Nephron (organoid): Measurements from ENCODE around the gene SOX1.

Experiments used
- H3K27ac Mint-ChIP-seq, 3 experiments: 2 replicates each; pipeline ENCODE4 v1.8.0; 2020; ENCODE audit warnings: mixed read lengths in 3 of 3, mild to moderate bottlenecking in 2 of 3, moderate library complexity in 1 of 3
- H3K27me3 Mint-ChIP-seq: 2 replicates; pipeline ENCODE4 v1.8.0; 2021; ENCODE audit warnings: low read depth, mild to moderate bottlenecking, moderate library complexity, mixed read lengths
- H3K36me3 Mint-ChIP-seq: 2 replicates; pipeline ENCODE4 v1.8.0; 2020; ENCODE audit warnings: low read depth, mixed read lengths
- H3K4me1 Mint-ChIP-seq: 2 replicates; pipeline ENCODE4 v1.8.0; 2020; ENCODE audit warnings: mixed read lengths
- H3K4me3 Mint-ChIP-seq, 3 experiments: 2 replicates each; pipeline ENCODE4 v1.8.0; 2020; ENCODE audit warnings: mild to moderate bottlenecking in 3 of 3, mixed read lengths in 3 of 3, moderate library complexity in 2 of 3
- H3K9me3 Mint-ChIP-seq: 2 replicates; pipeline ENCODE4 v1.8.0; 2020; ENCODE audit warnings: mixed read lengths
- TF ChIP-seq, protein P1 (sequence below), 3 experiments: fragments of 200-600 bp; sonication (generic); IDR thresholded peaks; one replicate each; pipeline ENCODE4 v1.5.0; 2021; ENCODE audit warnings: antibody characterized with exemption in 3 of 3; ENCODE audit not compliant: unreplicated experiment in 3 of 3

SOX1 gene

DNA sequence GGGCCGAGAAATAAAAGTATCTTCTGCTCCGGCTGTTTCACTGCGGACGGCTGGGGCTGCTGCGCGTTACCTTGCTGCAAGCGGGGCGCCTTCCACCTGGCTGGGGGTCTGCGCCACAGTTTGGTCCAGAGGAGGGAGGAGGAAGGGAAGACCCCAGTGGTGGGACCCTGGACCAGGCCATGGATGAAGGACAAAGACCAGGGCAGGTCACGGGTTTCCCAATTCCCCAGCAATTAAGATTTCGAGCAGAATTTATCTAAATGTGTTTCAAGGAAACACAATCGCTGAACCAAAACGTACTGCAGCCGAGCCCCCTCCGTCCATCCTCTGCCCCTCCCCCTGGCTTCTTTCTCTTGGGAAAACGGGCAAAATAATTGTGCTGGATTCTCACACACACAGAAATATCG, 2.9 kb downstream of the SOX1 start:
- peak overlapping the region in 1 of 3 experiments; percentile 33 for H3K4me3 Mint-ChIP-seq
- peaks cover 90% of the 10 kb centered on the region for H3K27me3 Mint-ChIP-seq
- TF ChIP-seq, protein P1, sequence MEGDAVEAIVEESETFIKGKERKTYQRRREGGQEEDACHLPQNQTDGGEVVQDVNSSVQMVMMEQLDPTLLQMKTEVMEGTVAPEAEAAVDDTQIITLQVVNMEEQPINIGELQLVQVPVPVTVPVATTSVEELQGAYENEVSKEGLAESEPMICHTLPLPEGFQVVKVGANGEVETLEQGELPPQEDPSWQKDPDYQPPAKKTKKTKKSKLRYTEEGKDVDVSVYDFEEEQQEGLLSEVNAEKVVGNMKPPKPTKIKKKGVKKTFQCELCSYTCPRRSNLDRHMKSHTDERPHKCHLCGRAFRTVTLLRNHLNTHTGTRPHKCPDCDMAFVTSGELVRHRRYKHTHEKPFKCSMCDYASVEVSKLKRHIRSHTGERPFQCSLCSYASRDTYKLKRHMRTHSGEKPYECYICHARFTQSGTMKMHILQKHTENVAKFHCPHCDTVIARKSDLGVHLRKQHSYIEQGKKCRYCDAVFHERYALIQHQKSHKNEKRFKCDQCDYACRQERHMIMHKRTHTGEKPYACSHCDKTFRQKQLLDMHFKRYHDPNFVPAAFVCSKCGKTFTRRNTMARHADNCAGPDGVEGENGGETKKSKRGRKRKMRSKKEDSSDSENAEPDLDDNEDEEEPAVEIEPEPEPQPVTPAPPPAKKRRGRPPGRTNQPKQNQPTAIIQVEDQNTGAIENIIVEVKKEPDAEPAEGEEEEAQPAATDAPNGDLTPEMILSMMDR (IDR thresholded peaks at IDR 0.05; ENCODE audit: unreplicated experiment in 3 of 3) = no peak
- no peaks in the 10 kb centered on the region for H3K36me3 Mint-ChIP-seq
- peaks cover 18% of the 10 kb centered on the region for H3K4me1 Mint-ChIP-seq
- no peaks in the 10 kb centered on the region for H3K9me3 Mint-ChIP-seq
- H3K27ac Mint-ChIP-seq = no peak overlapping the region

GRCh38 chr13:112071102-112071722, 4.3 kb downstream of the SOX1 start:
- peak overlapping the region; percentile 37 to 55 (median 43) for H3K4me3 Mint-ChIP-seq

DNA sequence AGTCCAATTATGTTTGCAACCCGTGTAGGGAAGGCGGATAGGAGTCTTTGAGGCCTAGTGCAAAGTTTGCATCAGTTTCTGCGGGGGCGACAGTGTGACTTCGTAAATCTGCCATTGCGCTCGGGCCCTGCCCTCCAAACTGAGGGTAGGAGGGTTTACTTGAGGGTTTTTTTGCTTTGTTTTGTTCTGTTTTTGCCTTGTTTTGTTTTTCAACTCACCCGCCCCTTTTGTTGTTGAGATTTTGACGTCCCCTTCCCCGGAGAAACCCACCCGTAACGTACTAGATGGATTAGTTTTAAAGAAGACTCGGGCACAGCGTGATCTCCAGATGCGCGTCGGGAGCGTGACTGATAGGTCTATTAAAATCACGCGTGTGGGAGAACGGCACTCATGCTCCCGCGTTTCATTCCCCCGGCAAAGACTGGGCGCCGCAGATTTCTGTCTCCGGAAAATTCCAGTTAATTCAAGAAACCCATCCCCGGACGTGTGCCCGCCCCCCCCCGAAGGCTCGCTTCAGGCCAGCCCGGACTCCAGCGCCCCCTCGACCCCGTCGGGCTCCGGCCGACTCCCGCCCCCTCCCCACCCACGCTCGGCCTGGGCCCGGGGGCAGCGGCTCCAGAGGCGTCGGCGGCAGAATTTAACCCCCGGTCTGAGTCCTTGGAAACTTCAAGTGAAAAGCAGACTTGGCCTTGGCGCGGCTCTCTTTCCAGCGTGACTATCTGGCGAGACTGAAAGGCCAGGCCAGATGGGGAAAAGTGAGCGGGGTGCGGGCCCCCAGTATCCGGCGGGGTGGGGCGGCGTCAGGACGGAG, 5.0 kb downstream of the SOX1 start:
- Mint-ChIP-seq H3K9me3 (no peaks in the 10 kb centered on the region), H3K4me3 (peak overlapping the region; percentile 40 to 65 (median 43)), H3K4me1 (peaks cover 18% of the 10 kb centered on the region), H3K27me3 (peaks cover 93% of the 10 kb centered on the region), H3K36me3 (no peaks in the 10 kb centered on the region), H3K27ac (no peak overlapping the region)
- TF ChIP-seq, protein P1 (IDR thresholded peaks at IDR 0.05; ENCODE audit: unreplicated experiment in 3 of 3) = no peak

More at GRCh38 chr13:112071102-112071722, 4.3 kb downstream of the SOX1 start:
- H3K27me3 Mint-ChIP-seq = peaks cover 90% of the 10 kb centered on the region
- no peak overlapping the region for H3K27ac Mint-ChIP-seq
- peaks cover 18% of the 10 kb centered on the region for H3K4me1 Mint-ChIP-seq
- H3K36me3 Mint-ChIP-seq = no peaks in the 10 kb centered on the region
- no peaks in the 10 kb centered on the region for H3K9me3 Mint-ChIP-seq
- TF ChIP-seq, protein P1 (IDR thresholded peaks at IDR 0.05; ENCODE audit: unreplicated experiment in 3 of 3) = no peak

DNA sequence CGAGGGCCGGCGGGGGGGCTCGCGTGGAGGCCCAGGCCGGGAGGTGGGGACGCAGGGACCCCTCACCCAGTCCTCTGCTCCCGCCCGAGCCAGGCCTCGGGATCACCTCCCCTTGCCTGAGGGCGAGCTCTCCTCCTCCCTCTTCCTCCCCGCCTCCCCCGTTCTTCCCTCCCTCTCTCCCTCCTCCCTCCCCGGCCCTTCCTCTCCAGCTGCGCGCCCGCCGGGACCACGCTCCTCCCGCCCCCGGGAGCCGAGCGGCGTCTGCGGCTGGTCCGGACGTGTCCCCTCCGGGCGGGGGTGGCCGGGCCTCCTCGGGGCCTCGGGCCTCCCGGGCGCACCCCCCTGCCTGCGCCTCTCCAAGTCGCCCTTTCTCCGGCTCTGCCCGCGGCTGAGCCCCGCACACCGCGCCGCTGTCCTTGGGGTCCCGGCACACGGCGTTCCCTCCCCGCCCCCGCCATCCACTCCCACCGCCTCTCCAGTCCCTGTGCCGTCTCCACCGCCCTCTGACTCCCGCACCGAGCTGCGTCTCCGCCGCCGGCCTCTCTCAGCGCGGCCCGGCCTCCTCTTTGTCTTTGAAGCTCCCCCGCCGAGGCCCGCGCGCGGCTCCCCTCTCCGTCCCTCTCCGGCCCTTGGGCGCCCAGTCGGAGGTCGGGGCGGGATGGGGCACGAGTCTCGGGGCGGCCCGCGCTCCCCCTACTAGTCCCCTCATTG, 5.7 kb downstream of the SOX1 start:
- Mint-ChIP-seq H3K27ac (no peak overlapping the region), H3K36me3 (no peaks in the 10 kb centered on the region), H3K9me3 (no peaks in the 10 kb centered on the region), H3K27me3 (peaks cover 88% of the 10 kb centered on the region), H3K4me1 (peaks cover 18% of the 10 kb centered on the region), H3K4me3 (peak overlapping the region in 1 of 3 experiments; percentile 55)
- TF ChIP-seq, protein P1 (IDR thresholded peaks at IDR 0.05; ENCODE audit: unreplicated experiment in 3 of 3) = no peak

DNA sequence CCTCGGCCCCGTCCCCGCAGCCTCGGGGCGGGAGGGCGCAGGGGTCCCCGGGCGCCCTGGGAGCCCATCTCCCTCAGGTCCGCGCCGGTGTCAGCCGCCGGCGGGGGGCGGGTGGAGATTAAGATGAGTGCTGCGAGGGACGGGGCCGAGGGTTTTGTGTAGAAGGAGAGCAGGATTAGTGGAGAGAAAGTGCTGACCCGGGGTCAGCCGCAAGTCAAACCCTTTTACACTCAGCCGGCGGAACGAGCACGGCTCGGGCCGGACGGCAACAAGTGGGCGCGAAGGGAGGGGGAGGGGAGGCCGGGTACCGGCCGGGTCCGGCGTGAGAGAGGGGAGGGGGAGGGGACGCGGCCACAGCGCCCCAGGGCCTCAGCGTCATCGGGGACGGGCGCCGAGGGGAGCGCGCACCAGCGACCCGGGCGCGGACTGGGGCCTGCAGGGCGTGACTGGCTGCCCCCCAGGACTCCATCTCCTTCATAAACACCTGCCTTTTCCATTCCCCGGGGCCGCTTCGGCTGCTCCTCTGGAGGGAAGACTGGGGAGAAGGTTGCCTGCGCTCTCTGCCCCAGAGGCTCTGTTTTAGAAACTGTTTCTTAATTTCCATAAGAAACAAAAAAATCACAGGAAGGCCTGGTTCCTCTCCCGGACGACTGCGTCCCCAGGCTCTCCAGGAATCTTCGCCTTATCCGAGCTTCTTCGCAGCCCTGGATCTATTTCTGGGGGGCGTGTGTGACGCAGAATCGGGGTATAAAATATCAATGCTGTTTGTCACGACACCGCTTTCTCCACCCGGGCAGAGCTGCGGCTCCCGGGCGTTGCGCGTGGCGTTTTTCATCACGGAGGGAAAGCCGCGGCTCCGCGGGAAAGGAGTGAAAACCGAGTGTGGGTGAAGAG, 6.5 kb downstream of the SOX1 start:
- TF ChIP-seq, protein P1 (IDR thresholded peaks at IDR 0.05; ENCODE audit: unreplicated experiment in 3 of 3) = no peak
- Mint-ChIP-seq H3K36me3 (no peaks in the 10 kb centered on the region), H3K27me3 (peaks cover 85% of the 10 kb centered on the region), H3K27ac (no peak overlapping the region), H3K9me3 (no peaks in the 10 kb centered on the region), H3K4me1 (peaks cover 18% of the 10 kb centered on the region), H3K4me3 (peak overlapping the region; percentile 62 to 76 (median 73))
